Upper lobe of left lung (tissue), 6 donors: ENCODE data around the gene CERS6. TPM values are rescaled to one million over a fixed set of nuclear protein-coding genes. Genes with fewer than 3 reads are reported as not detected.
A peak's percentile ranks its signal among the peaks of the same experiment; 100 is the strongest.

Source experiments
- ATAC-seq, 2 donors: fragments of 200-7000 bp; cut with Tn5 transposase; one replicate each; pipeline ENCODE4 v1.9.1; 2022; ENCODE audit warnings: mild to moderate bottlenecking in 2 of 2, moderate library complexity in 2 of 2; ENCODE audit not compliant: low FRiP score in 2 of 2
- DNase-seq, 2 donors: peaks; one replicate each; pipeline ENCODE4 v3.0.0-alpha.2; 2019 to 2020
- H3K27ac ChIP-seq, 4 donors: fragments of 200-600 bp; sonication (generic); one replicate each; pipeline ENCODE4 v1.5.1; 2016 to 2019
- H3K27me3 ChIP-seq, 4 donors: fragments of 200-600 bp; sonication (generic); one replicate each; pipeline ENCODE4 v1.5.1; 2017 to 2019
- H3K36me3 ChIP-seq, 4 donors: fragments of 200-600 bp; sonication (generic); one replicate each; pipeline ENCODE4 v1.5.1; 2016 to 2019
- H3K4me1 ChIP-seq, 4 donors: fragments of 200-600 bp; sonication (generic); one replicate each; pipeline ENCODE4 v1.5.1; 2018 to 2019
- H3K4me3 ChIP-seq, 4 donors: fragments of 200-600 bp; sonication (generic); one replicate each; pipeline ENCODE4 v1.5.1; 2017 to 2019; ENCODE audit warnings: mild to moderate bottlenecking in 2 of 4, moderate library complexity in 1 of 4
- H3K9me3 ChIP-seq, 4 donors: fragments of 200-600 bp; sonication (generic); one replicate each; pipeline ENCODE4 v1.5.1; 2018 to 2019
- CTCF ChIP-seq, 6 experiments: fragments of 450-650 bp in 4 of 6; fragments of 200-600 bp in 2 of 6; sonication (generic) in 2 of 6; IDR thresholded peaks; one replicate each; pipeline ENCODE4 v1.5.1; 2016 to 2019; ENCODE audit warnings: antibody characterized with exemption in 6 of 6
- EP300 ChIP-seq, 4 donors: sonication (generic); formaldehyde crosslinking; IDR thresholded peaks; one replicate each; pipeline ENCODE4 v1.5.1; 2017; ENCODE audit warnings: antibody characterized with exemption in 4 of 4, control low read depth in 2 of 4
- POLR2A ChIP-seq, 4 donors: fragments of 450-650 bp; IDR thresholded peaks; one replicate each; pipeline ENCODE4 v1.5.1; 2016 to 2017; ENCODE audit warnings: antibody characterized with exemption in 4 of 4, mild to moderate bottlenecking in 2 of 4
- POLR2AphosphoS5 ChIP-seq, 2 donors: sonication (generic); formaldehyde crosslinking; IDR thresholded peaks; one replicate each; pipeline ENCODE4 v1.5.1; 2017; ENCODE audit warnings: antibody characterized with exemption in 2 of 2
- WGBS, 2 donors: methylation state at CpG; one replicate each; pipeline ENCODE4 v1.1.5; 2017 to 2018; 5-methylcytosine and 5-hydroxymethylcytosine counted together
- total RNA-seq, 6 donors: library from RNA; depleted of rRNA in 4 of 6; stranded (reverse); fragments of >200 nt in 4 of 6; gene quantifications; one replicate each; pipeline versions ENCODE4 v1.1.0 to v1.2.1, GENCODE V29; 2016 to 2021
- donor health status: DM: no; HTN: no; CAD: no; lungs with moderate emphysema.
- donor health status: DM: no; HTN: yes; CAD: no; lungs with severe emphysema.

Gene CERS6
- total RNA-seq, 6 donors from 2014 or later = 7.3 to 24.7 (median 16.6) TPM

- WGBS, 2 donors = 48 to 50% methylated on average over 1 of the region's 1 CpG
- no peak for DNase-seq
These were observed 324.6 kb downstream of the CERS6 start for GRCh38 chr2:168780669-168781071.

GRCh38 chr2:168781191-168781817, 325.2 kb downstream of the CERS6 start:
- ATAC-seq = no peak

More at GRCh38 chr2:168780669-168781071, 324.6 kb downstream of the CERS6 start:
- H3K27ac ChIP-seq = peak overlapping the region in 1 of 4 donors; percentile 45
- TF ChIP-seq CTCF (IDR thresholded peaks at IDR 0.05) (no peak), POLR2A (IDR thresholded peaks at IDR 0.05) (no peak), EP300 (IDR thresholded peaks at IDR 0.05) (no peak), POLR2AphosphoS5 (IDR thresholded peaks at IDR 0.05) (peak in 1 of 2 donors; percentile 37)
- no peak for ATAC-seq
- H3K27me3 ChIP-seq = no peaks in the 10 kb centered on the region
- no peak overlapping the region for H3K4me3 ChIP-seq
- H3K4me1 ChIP-seq = peaks cover 0 to 8% (median 0%) of the 10 kb centered on the region in 4 donors
- H3K36me3 ChIP-seq = no peaks in the 10 kb centered on the region
- no peaks in the 10 kb centered on the region for H3K9me3 ChIP-seq

GRCh38 chr2:168782271-168782670, 326.2 kb downstream of the CERS6 start:
- H3K4me1 ChIP-seq = peaks cover 0 to 8% (median 0%) of the 10 kb centered on the region in 4 donors
- H3K27me3 ChIP-seq = no peaks in the 10 kb centered on the region
- H3K27ac ChIP-seq = no peak overlapping the region
- no peak for DNase-seq
- no peaks in the 10 kb centered on the region for H3K36me3 ChIP-seq
- 74 to 96% methylated on average over 4 of the region's 4 CpGs for WGBS, 2 donors
- no peak overlapping the region for H3K4me3 ChIP-seq
- no peaks in the 10 kb centered on the region for H3K9me3 ChIP-seq
- no peak for TF ChIP-seq CTCF (IDR thresholded peaks at IDR 0.05)
- no peak for TF ChIP-seq POLR2AphosphoS5 (IDR thresholded peaks at IDR 0.05)
- TF ChIP-seq POLR2A (IDR thresholded peaks at IDR 0.05) = no peak
- no peak for TF ChIP-seq EP300 (IDR thresholded peaks at IDR 0.05)
- no peak for ATAC-seq

More at GRCh38 chr2:168781191-168781817, 325.2 kb downstream of the CERS6 start:
- 67 to 69% methylated on average over 2 of the region's 2 CpGs for WGBS, 2 donors
- H3K27ac ChIP-seq = peak overlapping the region in 1 of 4 donors; percentile 45
- H3K27me3 ChIP-seq = no peaks in the 10 kb centered on the region
- peaks cover 0 to 8% (median 0%) of the 10 kb centered on the region in 4 donors for H3K4me1 ChIP-seq
- TF ChIP-seq POLR2AphosphoS5 (IDR thresholded peaks at IDR 0.05) (no peak), CTCF (IDR thresholded peaks at IDR 0.05) (no peak), POLR2A (IDR thresholded peaks at IDR 0.05) (no peak), EP300 (IDR thresholded peaks at IDR 0.05) (no peak)
- no peak overlapping the region for H3K4me3 ChIP-seq
- no peaks in the 10 kb centered on the region for H3K36me3 ChIP-seq
- H3K9me3 ChIP-seq = no peaks in the 10 kb centered on the region
- no peak for DNase-seq

GRCh38 chr2:168784993-168785392, 328.9 kb downstream of the CERS6 start:
- DNase-seq = no peak
- H3K36me3 ChIP-seq = no peaks in the 10 kb centered on the region
- no peak for ATAC-seq
- H3K4me1 ChIP-seq = peaks cover 0 to 8% (median 2%) of the 10 kb centered on the region in 4 donors
- H3K27ac ChIP-seq = no peak overlapping the region
- no peak overlapping the region for H3K4me3 ChIP-seq
- no peaks in the 10 kb centered on the region for H3K27me3 ChIP-seq
- H3K9me3 ChIP-seq = no peaks in the 10 kb centered on the region
- 91 to 96% methylated on average over 3 of the region's 3 CpGs for WGBS, 2 donors
- TF ChIP-seq POLR2AphosphoS5 (IDR thresholded peaks at IDR 0.05) = no peak
- no peak for TF ChIP-seq EP300 (IDR thresholded peaks at IDR 0.05)
- no peak for TF ChIP-seq CTCF (IDR thresholded peaks at IDR 0.05)
- TF ChIP-seq POLR2A (IDR thresholded peaks at IDR 0.05) = no peak
